Left cardiac atrium (tissue), 4 donors: ENCODE results near the gene YPEL5. TPM values are rescaled to one million over a fixed set of nuclear protein-coding genes. Genes with fewer than 3 reads are reported as not detected.

Source experiments
- ATAC-seq, 2 donors: fragments of 200-7000 bp; cut with Tn5 transposase; one replicate each; pipeline ENCODE4 v1.9.1; 2020; ENCODE audit warnings: mild to moderate bottlenecking in 2 of 2, moderate library complexity in 2 of 2
- DNase-seq: peaks from one replicate; pipeline ENCODE4 v3.0.0-alpha.2; 2020
- intact Hi-C, 2 donors: fragments of 100-400 bp; cut with DNase I; formaldehyde crosslinking; loops; one replicate each; pipeline versions ENCODE4 v1.14.1 to v1.15.1; 2022 to 2023
- total RNA-seq, 2 donors: library from RNA; stranded (reverse); fragmentation: NEBNext Ultra II Directional; extraction: Animal tissue kit (Norgen Biotek cat#: 25700); gene quantifications; one replicate each; pipeline ENCODE4 v1.2.1, GENCODE V29; 2021
- donor health status: DM: no; HTN: yes; CAD: no.
- donor health status: DM: no; HTN: yes; CAD: no; lungs with severe emphysema.
- donor health status: DM: yes; HTN: yes; CAD: no.
- donor health status: Dilated cardiomyopathy.

YPEL5 gene
- total RNA-seq, 2 donors from 2014 or later: 54.0 to 55.2 TPM

DNA sequence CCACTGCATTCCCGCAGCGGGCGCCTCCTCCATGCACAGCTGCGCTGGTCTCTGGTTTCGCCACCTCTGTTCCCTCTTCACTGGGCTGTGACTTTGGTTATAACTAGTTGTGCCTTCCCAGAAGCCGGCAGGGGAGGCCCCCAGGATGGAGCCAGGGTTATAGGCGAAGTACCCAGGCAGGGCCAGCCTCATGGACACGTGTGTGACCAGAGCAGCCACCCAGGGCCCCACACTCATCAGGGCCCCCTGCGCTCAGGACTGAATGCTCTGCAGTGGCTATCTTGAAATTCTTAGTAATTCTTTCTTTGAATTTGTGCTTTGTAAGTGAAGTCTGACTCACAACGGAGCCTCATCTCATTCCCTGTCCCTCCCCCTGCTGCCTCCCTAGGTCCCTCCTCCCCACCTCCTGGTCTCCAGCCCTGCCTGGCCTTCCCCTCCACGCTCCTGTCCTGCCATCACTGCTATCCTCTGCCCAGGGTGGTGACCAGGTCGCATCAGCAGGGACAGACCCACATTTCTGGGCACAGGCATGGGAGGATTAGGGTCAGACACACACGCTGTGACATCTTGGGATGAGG lies 46.4 kb downstream of the YPEL5 start:
- DNase-seq: no peak
- no peak for ATAC-seq
- intact Hi-C loops: no loop called here

DNA sequence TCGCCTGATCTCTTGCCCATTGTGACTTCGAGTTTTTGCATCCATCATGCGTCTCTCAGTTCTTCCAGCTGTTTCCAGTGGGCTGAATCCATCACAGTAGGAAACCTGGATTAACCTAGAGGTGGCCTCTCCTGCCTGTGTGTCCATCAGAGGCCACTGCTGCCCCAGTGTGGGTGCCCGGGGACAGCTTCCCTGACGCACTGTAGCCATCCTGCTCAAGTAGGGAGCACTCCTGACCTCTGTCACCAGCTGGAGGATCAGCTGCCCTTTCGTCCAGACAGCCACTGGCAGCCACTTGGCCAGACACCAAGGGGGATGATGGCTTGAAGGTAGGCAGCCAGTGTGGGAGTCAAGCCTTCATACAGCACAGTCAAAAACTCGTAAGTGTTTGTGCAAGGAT lies 47.6 kb downstream of the YPEL5 start:
- intact Hi-C loops: no loop called here
- ATAC-seq (peak in 1 of 2 donors; percentile 64), DNase-seq (no peak)

DNA sequence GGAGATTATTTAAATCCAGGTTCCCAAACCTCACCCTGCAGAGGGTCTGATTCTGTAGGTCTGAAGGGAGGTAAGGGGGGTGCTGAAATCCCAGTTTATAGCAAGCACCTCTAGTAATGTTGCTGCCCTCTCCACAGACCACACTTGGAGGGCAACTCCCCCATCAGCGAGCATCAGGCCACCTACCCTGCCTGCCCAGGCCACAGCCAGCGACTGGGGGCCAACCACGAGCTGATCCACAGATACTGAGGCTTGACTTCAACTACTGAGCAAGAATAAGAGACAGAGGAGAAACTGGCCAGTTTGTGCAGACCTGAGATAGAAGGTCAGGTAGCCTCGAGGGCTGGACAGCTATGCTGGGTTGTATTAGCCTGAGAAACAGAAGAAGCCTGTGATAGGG lies 48.2 kb downstream of the YPEL5 start:
- DNase-seq (no peak), ATAC-seq (no peak)
- intact Hi-C loops: no loop called here

GRCh38 chr2:30197570-30198192 lies 50.9 kb downstream of the YPEL5 start:
- ATAC-seq: no peak
- intact Hi-C loops: no loop called here
- DNase-seq: no peak

GRCh38 chr2:30201990-30202389 lies 55.2 kb downstream of the YPEL5 start:
- DNase-seq (peak; percentile 43), ATAC-seq (peak; percentile 83 to 89)
- intact Hi-C loops: loop anchor here (5.0 kb wide), 2 partner anchors 35 to 505 kb away; no protein-coding TSS in a partner anchor

GRCh38 chr2:30203156-30203555 lies 56.3 kb downstream of the YPEL5 start:
- DNase-seq (no peak), ATAC-seq (no peak)
- intact Hi-C loops: loop anchor here (5.0 kb wide), 2 partner anchors 36 to 504 kb away; no protein-coding TSS in a partner anchor

GRCh38 chr2:30204281-30204680 lies 57.5 kb downstream of the YPEL5 start:
- no peak for DNase-seq
- ATAC-seq: no peak
- intact Hi-C loops: loop anchor here (5.0 kb wide), 2 partner anchors 37 to 503 kb away; no protein-coding TSS in a partner anchor

DNA sequence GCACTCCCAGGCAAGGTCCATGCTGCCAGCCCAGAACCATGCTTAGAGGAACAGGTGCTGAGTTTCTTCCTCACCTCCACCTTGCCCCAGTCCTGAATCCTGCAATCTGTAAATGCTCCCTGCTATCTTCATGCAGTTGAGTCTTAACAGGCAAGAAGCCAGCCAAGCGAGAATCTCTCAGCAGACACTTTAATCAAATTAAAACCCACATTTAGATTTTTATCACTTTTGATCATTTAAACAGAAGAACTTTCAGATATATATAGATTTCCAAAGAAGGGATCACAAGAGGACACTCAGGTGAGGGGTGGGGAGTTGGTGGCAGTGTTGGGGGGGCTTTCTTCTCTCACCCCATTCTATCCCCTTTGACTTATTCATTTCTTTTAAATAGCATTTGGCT lies 58.6 kb downstream of the YPEL5 start:
- ATAC-seq (no peak), DNase-seq (no peak)
- intact Hi-C loops: loop anchor here in 1 of 2 donors (5.0 kb wide), 1 partner anchor 487 kb away; no protein-coding TSS in a partner anchor

GRCh38 chr2:30206461-30207430 lies 59.9 kb downstream of the YPEL5 start:
- no peak for DNase-seq
- peak in 1 of 2 donors; percentile 71 for ATAC-seq
- intact Hi-C loops: loop anchor here in 1 of 2 donors (5.0 kb wide), 1 partner anchor 486 kb away; no protein-coding TSS in a partner anchor

- ATAC-seq: peak; percentile 90 to 95
- intact Hi-C loops: loop anchor here (1.0 to 5.0 kb wide), 2 partner anchors 484 to 499 kb away; no protein-coding TSS in a partner anchor
- peak; percentile 67 for DNase-seq
These were observed 61.6 kb downstream of the YPEL5 start for GRCh38 chr2:30208453-30208852.

DNA sequence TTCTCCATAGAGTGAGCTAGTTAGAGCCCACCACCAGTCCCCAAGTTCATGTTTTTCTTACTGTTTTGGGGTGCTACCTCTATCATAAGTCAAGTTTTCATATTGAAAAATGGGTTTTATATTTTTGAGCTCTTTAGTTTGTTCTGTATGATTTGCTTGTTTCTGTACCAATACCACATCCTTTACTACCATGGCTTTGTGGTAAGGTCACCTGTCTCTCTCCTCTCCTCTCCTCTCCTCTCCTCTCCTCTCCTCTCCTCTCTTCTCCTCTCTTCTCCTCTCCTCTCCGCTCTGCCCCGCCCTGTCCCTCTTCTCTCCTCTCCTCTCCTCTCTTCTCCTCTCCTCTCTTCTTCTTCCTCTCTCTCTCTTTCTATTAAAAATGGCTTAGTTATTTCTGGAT lies 62.4 kb downstream of the YPEL5 start:
- ATAC-seq: no peak
- intact Hi-C loops: loop anchor here in 1 of 2 donors (5.0 kb wide), 1 partner anchor 483 kb away; no protein-coding TSS in a partner anchor

More for the DNA sequence above, 62.4 kb downstream of the YPEL5 start:
- DNase-seq: no peak

Other genes with a start within 250 kb of the YPEL5 start
- gene ALK, start 225.4 kb upstream of the YPEL5 start, total RNA-seq: under 1 TPM; 0.21 to 0.26 TPM
- 10 to 100 TPM; 14.6 to 19.1 TPM for gene LBH, start 84.5 kb downstream of the YPEL5 start, total RNA-seq